GM19463 (cell line): ENCODE data around the gene NCOR2.

Experiments used
- ATAC-seq: cut with Tn5 transposase; IDR thresholded peaks from one replicate; pipeline ENCODE4 v1.9.1; 2021; ENCODE audit warnings: mild to moderate bottlenecking, moderate library complexity; ENCODE audit not compliant: unreplicated experiment

The NCOR2 gene

DNA sequence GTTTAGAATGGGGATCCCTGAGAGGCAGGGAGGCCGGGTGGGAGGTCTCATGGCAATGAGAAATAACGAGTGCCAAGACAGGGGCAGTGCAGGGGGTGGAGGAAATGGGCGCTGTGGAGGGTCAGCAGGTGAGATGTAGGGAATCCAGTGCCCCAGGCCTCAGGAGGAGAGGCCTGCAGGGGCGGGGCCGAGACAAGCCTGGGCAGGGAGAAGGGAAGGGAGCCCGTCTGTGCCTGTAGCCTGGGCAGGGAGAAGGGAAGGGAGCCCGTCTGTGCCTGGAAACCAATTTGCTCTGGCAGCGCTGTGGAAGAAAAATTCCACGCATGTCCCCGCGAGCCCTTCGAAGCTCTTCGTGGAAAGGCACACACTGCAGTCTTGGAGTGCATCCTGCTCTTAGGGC is 10.6 kb upstream of the NCOR2 start:
- no peak for ATAC-seq

DNA sequence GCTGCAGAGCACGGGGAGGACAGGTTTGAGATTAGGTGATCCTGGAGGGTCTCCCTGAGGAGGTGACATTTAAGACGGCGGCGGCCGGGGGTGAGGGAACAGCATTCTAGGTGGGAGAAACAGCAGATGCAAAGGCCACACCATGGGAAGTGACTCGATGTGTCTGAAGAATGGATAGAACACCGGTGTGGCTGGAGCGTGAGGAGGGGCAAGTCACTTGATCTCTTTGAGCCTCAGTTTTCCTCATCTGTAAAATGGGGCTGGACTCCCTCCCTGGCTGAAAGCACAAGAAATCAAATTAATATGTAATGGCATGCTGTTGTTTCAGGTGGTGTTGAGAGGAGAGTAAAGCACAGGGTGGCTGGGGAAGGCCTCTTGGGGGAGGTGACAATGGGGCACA is 10.0 kb upstream of the NCOR2 start:
- ATAC-seq: no peak

DNA sequence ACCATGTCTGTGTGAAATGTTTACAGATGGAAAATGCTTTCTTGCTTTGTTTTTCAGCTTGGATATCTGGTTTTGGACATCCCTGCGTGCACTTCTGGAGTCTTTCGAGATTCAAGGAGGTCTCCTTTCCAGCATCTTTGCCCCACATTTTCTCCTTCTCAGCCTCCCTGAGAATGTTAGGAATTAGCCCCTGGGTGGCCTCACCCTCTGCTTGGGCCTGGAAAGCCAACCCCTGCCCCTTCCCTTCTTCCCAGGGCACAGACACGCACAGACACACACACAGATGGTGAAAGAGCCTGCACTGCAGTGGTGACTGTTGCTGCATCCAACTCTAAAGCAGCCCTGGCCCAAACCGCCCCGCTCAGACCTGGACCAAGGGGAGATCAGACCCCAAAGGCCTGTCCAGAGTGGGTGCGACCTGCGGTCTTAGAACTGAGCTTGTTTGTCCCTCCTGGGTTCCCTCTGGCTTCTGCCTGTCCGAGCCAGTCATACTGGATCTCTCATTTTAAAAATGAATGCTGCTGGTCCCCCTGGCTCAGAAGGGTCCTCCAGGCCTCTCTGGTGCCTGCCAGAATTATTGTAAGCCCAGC is 8.7 kb upstream of the NCOR2 start:
- ATAC-seq: no peak

DNA sequence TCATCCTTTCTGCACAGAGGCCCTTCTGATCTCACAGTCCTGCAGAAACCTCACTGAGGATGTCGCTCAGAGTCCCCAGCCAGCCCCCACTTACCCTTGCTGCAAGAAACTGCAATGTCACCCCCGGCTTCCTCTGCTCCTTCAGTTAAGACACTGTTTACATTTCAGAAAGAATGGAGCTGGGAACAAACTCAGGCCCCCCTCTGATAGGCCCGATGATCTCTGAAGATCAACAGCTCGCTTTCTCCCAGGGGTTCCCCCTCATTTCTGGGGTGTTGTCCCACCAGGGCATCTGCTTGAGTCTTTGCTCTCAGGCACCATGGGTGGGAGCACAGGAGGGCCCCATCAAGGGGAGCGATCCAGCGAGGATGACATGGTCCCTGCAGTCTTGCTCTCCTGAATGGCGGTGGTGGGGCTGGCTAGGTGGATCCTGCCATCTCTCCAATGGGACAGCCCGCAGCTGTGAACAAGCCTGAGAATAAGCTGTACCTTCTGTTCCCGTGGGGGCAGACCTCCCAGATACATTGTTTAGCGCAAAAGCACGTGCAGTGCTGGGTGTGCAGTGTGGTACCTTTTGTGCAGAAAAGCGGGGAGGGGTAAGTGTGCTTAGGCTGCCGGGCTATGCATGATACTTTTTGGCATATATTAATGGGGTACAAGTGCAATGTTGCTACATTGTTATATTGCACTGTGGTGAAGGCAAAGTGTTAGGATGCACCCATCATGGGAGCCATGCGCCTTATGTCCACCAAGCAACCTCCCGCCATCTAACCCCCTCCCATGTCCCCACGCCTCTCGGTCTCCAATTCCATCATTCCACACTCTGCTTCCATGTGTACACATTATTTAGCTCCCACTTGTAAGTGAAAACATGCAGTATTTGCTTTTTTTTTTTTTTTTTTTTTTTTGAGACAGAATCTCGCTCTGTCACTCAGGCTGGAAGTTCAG is 6.7 kb upstream of the NCOR2 start:
- ATAC-seq: no peak

DNA sequence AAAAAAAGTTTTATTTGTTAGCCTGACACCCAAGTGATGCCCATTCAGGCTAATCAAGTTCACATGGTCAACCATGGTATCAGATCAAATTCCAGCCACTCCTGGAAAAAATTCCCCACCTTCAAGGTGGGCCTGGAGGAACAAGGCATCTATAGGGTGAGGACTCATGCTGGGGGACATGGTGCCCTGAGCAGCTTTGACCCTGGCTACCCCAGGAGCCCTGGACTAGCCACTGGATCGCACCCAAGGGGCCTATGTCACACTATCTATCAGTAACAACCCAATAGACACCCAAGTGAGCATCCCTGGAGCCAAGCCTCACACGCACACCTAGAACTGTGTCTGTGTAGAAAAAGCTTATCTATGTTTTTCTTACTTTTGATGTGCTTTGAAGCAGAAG is 4.1 kb upstream of the NCOR2 start:
- ATAC-seq: no peak

DNA sequence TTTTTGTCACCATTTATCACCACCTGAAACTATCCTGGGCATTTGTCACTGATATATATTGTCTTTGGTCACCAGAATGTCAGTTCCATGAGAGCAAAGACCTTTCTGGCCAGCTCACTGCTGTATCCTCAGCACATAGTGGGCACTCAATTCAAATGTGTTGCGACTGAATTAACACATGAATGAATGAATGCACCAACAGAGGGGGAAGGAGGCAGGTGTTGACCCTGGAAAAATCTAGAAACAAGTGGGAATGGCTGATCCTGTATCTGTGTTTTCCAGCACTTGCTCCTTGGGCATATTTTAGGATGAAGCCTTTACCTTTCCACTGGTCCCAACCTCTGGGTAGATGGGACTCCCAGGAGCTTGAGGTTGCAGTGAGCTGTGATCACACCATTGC is 3.4 kb upstream of the NCOR2 start:
- no peak for ATAC-seq

DNA sequence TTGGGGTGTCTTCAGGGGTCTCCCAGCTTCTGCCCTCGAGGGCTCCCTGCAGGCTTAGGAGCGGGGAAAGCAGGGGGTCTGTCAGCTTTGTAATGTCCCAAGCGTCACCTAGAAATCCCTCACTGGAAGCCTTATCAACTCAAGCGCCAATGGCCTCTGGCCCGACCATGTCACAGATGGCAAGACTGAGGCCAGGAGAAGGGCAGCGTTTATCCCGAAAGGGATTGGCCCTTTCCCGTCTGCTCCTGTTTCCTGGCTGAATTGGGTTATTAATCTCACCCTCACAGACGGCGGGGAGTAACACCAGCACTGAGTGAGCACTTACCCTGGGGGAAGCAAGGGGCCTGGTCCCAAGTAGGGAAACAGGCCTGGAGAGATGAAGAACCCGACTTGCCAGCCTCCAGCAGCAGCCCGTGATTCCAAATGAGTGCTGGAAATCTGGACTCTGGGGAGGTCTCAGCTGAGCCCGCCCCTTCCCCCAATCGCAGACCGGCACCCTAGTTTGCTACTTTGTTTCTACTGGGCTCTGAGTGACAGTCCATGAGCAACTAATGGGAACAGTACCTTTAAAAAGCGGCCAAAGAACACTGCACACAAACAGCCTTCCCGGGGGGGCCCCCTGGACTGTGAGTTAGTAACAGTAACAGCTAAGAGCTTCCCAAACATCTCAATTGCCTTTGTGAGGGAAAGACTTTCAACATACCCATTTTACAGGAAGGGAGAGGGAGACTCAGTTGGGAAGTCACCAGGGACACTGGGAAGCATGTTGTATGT is 2.1 kb upstream of the NCOR2 start:
- ATAC-seq: no peak

DNA sequence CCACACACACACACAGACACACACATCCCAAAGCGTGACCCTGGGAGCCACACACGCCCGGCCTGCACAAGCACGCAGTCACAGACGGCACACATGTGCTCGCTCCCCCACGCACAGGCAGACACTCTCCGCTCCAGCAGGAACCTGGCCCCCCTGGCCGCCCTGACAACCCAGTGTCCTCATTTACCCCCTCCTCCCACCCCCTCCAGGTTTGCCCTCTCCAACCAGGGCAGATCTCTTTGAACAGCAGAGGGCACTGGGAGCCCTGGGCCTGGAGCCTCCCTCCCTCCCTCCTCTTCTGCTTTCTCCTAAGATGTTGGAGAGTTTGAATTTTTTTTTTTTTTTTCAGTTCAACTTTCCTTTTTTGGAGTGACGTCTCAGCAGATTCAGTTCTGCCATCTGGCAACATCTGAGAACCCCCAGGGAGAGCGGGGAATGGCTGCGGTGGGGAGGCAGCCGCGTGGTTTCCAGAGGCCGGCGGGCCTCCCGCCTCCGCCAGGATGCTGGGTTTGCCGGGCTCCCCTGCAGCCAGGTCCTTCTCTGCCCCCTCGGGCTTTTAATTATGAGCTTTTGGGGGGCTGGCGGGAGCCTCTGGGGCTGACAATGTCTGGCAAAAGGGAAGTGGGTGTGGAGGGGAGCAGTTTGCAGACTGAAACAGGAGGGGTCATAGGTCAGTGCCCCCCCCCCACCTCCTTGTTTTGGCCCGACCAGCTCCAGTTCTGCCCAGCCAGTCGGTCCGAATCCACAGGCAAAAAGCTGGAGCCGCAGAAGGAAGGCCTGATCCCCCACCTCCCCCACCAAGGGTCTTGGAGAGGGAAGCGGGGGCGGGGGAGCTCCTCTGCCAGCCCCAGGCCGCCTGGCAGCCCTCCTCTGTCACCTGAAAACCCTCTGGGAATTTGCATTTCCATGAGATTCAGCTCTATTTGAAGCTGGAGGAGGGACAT is 1.3 kb upstream of the NCOR2 start:
- ATAC-seq: peak; percentile 23

DNA sequence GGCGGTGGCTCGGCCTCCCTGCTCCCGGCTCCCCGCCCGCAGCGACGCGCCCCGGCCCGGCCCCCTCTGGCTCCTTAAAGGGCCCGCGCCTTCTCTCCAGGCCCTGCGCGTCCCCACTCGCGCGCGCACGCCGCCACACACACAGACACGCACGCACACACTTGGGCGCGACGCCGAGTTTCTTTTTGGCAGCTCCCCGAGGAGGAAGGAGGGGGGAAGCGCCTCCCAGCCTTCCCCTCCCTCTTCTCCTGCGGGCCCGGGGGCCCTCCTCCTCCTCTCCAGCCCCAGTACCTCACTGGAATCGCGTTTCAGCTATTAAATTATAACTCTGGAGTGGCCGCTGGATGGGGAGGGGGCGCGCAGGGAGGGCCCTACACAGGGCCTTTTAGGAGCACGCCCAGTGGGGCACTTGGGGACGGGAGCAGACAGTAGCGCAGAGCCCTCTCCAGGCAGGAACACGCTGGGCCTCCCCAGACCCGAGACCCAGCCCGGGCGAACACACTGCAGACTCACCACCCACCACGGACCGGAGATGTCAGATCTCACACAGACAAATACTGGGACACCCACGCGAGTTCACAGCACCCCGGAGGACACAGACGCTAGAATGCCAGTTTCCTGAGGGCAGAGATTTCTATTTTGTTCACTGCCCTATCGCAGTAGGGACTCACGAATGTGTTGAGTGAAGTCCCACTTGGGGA is 411 bp upstream of the NCOR2 start:
- ATAC-seq: peak; percentile 48

DNA sequence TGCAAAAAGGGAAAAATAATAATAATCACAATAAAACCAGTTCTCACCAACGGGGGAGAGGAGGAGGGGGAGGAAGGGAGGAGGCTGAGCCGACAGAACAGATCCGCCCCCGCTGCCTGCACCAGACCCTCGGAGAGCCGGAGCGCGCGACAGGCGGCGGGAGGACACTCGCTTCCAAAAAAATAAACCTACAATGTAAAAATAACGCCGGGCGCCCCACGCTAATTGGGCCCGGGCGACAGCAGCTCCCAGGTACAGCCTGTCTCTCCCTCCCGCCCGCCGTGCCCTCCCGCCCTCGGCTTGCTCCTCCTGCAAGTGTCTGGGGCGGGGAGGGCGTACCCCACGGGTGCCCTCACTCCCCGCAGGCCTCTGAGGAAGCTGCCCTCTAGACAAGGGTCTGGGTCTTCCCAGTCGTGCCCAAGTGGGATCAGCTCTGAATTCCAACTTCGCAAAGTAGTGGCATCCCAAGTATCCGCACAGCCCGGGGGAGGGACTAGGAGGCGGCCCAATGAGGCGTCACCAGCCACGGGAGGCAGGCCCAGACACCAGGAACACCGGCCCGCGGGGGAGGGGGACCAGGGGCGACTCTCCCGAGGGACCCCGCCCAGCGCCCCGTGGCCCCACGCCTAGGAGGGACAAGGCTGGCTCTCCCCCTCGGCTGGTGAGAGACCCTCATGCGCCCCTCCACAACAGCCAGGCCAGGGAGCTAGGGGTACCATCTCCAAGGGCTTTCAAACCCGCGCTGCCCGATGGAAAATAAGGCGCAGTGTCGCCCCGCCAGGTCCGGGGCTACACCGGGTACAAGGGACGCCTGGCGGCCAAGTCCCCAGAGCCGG is 1.0 kb downstream of the NCOR2 start:
- peak; percentile 49 for ATAC-seq

DNA sequence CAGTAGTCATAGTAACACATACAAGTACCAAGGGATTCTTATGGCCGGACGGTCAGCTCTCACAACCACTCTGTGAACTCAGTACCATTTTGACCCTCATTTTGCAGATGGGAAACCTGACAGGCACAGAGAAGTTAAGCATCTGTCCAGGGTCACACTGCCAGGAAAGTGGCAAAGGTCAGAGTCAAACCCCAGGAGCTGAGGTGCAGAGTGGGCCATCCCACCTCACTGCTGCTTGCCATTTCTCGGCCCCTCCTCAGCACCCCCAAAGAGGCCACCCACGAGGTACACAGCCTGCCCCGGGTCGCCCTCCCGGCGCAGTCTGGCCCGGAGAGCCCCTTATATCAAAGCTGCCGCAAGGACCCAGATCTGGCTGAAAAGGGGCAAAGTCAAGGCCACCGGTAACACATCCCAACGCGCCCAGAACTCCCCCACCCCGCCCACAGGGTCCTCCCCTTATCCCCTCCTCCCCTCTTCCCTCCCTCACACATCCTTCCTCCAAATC is 1.7 kb downstream of the NCOR2 start:
- no peak for ATAC-seq

DNA sequence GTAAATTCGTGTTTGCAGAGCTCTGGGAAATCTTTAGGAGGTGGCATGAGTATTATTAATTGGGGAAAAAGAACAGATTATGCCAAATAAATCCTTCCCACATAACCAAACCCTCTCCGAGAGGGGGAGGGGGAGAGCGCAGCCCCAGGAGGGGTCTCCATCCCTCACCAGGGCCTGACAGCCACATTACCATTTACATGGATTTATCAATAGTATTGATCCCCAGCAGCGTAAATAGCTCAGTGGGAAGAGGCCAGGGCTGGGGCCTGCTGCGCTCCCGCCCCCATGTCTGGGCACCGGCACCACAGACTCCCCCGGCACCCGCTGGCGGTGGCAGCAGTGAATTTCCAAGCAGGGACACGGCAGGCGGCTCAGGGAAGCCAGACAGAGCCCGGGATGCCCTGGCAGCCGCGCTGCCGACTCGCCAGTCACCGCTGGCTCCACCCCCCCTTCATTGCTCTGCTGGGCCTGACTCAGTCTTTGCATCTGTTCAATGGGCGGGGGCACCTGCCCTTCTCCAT is 2.4 kb downstream of the NCOR2 start:
- ATAC-seq: no peak

DNA sequence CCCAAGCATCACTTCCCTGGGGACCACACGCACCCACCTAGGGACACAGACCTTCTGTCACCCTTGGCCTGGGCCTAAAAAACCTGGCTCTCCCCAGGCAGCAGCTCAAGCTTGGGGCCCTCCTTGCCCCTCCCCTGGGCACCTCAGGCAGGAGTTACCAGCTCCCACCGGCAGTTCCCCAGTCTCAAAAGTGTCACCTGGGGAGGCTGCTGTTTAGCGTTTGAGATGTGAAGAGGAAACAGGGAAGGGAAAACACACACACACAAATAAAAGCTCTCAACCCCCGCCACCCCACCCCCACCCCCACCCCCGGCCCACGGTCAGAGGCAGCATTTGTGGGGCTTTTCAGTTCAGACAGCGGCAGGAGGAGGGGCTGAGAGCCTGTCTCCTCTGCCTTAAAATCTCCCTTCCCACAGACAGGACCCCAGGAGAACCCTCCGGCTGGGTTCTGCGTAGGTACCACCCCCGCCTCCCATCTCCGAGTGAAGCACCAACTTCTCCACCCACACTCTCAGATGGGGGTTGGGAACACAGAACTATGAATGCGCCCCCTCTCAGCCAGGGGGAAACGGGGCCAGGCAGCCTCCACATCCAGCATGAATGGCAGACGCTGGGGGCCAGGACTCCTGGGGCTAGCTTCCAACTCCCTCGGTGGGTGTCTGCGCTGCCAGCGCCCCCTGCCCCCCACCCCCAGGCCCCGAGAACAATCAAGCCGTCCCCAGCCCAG is 3.0 kb downstream of the NCOR2 start:
- ATAC-seq: no peak

DNA sequence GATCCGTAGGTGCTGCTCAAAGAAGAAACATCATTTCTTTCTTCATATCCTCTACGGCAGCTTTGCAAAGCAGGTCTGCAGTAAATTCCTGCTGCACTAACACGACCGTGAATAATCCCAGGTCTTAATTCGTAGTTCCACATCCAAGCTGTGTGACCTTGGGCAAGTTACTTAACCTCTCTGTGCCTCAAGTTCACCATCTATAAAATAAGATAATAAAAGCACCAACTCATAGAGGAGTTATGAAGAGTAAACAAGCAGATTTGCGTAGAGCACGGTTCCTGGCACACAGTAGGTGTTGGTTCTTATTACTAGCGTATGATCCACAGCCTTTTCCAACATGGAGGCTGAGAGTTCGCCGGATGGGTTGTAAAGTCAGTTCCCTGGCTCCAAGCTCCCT is 3.6 kb downstream of the NCOR2 start:
- no peak for ATAC-seq

DNA sequence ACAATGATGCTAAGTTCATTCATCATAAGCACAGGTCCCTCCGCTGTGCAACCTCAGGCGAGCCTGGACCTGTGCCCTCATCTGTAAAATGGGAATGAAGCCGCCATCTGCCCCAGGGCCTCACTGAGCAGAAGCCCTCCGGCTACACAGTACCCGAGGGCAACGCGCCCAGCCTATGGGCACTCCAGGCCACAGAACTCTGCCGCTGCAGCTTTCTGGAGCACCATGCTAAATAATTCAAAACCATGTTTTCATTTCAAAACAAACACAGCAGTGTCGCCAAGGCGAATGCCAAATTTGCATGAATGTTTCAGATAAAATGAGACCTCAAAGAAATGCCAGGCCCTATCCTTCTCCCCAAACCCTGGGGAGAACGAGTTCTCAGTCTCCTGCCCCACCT is 4.0 kb downstream of the NCOR2 start:
- ATAC-seq: no peak

DNA sequence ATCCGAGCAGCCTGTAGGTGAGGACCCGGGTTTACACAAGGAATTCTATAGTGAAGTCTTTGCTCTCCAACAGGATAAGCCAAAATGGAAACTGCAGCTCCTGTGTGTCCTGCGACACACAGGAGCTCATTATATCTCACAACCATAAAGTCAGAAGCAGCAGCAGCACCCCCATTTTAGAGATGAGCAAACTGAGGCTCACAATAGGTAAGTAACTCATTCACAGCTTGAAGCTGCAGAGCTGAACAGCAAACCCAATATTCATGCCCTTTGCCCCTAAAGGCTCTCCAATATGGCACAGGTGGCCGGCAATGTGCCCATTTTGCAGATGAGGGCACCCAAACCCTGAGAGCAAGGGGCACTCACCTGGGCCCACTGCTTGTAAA is 4.6 kb downstream of the NCOR2 start:
- no peak for ATAC-seq

DNA sequence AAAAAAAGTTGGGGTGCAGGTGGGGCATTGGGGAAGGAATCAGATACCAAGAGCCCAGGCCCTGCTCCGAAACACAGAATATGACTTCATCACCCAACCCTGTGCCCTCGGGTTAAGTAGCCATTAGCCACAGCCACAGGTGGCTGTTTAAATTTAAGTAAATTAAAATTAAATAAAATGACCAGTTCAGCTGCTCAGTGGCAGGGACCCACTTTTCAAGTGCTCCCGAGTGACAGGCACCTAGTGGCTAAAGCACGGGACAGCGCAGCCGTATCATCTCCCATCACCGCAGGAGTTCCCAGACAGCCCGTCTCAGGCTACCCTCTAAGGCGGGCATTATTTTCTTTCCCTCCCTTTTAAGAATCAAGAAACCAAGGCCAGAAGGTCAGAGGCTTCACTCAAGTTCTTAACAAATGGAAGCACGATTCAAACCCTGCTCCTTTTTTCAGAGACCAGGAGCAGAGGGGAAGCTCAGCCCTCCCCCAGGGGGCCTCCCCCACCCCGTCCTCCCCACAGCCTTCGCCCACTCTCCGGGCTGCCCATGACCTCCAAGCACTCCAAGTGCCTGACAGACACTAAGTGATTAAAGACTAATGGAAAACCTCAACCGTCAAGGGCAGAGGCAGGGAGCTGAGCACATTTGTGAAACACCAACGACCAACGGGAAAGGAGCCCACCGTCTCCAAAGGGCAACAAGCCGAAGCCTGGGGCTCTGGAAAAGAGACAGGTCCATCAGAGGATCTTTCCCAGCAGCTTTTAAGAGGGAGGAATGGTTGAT is 5.2 kb downstream of the NCOR2 start:
- no peak for ATAC-seq
